Stimulated activated CD4-positive, alpha-beta T cell treated with anti-CD3 and anti-CD28 coated beads, Interleukin-2, amount 100 ng/mL, for 4 hours (primary cell): ENCODE measurements around the gene ARFGEF2.
"Not testable (repeated sequence)": the region's sequence is repeated elsewhere in the genome, so short reads cannot be mapped to it uniquely, and the experiment has no call there.

Source experiments
- DNase-seq: peaks from one replicate; pipeline ENCODE4 v3.0.0-alpha.2; 2020; ENCODE audit warnings: low read depth

The ARFGEF2 gene

GRCh38 chr20:49078310-49078709 lies 156.8 kb downstream of the ARFGEF2 start:
- DNase-seq, result no peak

DNA sequence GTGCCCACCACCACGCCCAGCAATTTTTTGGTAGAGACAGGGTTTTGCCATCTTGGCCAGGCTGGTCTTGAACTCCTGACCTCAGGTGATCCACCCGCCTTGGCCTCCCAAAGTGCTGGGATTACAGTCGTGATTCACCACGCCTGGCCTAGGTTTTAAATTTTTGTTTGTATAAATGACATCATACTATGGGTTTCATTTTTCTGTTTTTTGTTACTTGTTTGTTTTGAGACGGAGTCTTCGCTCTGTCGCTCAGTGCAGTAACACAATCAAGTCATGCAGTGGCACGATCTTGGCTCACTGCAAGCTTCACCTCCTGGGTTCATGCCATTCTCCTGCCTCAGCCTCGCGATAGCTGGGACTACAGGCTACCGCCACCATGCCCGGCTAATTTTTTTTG lies 160.8 kb downstream of the ARFGEF2 start:
- not testable (repeated sequence) for DNase-seq
